OCI-LY3 (cell line): ENCODE data around the gene PTTG1IP.

Source experiments
- EZH2phosphoT487 ChIP-seq: fragments of 200-600 bp; shearing (Covaris generic); IDR thresholded peaks from 2 replicates; pipeline ENCODE4 v1.6.1; 2018; ENCODE audit warnings: antibody characterized with exemption, mixed run types, low read depth
- TF ChIP-seq, protein P1 (sequence below): fragments of 200-600, 300-600 bp; sonication (generic); IDR thresholded peaks from 2 replicates; pipeline ENCODE4 v1.5.1; 2014; ENCODE audit warnings: antibody characterized with exemption, low read length, low read depth

DNA sequence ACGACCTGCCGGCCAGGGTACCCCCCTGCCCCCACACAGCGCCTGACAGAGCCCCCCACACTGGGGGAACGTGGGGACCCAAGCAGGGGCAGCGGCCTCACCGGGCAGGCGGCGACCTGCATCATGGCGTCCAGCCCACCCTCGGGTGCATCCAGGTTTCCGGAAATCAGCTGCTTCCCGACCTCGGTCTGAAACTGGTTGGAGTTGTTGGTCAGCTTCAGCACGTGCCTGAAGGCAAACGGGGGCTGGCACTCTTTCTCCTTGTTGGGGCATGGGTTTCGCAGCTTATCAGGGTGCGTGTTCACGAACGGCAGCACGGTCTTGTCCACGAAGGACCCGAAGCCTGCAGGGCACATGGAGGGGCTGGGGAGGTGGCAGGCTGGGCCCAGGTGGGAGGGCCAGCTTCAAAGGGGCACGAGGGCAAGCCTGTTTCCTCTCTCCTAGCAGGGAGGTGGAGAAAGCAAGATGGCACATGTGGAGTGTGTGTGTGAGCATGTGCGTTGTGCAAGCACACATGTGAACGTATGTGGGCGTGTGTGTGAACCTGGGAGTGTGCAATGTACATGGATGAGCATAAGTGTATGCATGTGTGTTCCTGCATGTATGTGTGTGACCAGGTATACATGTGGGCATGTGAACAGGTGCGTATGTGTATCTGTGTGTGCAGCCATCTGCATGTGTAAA, 28.0 kb upstream of the PTTG1IP start:
- TF ChIP-seq, protein P1, sequence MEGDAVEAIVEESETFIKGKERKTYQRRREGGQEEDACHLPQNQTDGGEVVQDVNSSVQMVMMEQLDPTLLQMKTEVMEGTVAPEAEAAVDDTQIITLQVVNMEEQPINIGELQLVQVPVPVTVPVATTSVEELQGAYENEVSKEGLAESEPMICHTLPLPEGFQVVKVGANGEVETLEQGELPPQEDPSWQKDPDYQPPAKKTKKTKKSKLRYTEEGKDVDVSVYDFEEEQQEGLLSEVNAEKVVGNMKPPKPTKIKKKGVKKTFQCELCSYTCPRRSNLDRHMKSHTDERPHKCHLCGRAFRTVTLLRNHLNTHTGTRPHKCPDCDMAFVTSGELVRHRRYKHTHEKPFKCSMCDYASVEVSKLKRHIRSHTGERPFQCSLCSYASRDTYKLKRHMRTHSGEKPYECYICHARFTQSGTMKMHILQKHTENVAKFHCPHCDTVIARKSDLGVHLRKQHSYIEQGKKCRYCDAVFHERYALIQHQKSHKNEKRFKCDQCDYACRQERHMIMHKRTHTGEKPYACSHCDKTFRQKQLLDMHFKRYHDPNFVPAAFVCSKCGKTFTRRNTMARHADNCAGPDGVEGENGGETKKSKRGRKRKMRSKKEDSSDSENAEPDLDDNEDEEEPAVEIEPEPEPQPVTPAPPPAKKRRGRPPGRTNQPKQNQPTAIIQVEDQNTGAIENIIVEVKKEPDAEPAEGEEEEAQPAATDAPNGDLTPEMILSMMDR = no peak
- TF ChIP-seq EZH2phosphoT487 = no peak
